Measurements from ENCODE around the gene EEPD1.

EEPD1 gene

DNA sequence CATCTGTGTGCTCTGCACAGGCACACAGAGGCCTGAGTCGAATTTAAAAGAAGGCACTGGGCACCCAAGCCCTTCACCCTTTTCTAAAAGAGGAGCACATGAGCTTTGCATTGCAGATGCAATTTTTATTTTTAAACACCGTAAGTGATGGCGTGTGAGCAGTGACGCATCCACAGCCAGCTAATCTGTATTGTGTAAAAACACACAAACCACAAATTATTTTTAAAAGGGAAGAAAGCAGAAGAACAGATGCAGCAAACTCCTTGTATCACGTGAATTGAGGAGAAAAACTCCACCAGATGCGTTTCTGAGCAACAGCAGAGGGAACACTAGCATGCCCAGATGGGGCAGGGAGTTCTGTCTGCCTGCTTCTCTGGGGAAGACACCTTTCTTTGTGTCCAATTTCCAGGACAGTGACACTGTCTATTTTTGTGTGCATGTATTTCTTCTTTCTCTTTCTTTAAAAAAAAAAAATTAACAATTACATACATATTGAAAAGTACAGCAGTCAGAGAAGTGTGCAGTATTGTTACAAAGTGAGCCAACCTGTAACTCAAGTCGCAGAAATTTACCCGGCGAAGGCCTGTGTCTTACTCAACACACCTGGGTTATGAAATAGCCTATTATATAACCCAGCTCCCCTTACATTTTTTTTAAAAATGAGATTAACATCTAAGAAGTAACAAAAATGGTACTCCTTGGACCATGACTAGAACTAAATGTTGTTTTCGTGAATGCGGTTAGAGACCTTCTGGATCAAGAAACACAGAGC lies 39.2 kb downstream of the EEPD1 start:
- DNase-seq, result no peak

- no peak for DNase-seq
Observed at GRCh38 chr7:36192877-36193276, 39.8 kb downstream of the EEPD1 start.

- no peak for DNase-seq
Observed at GRCh38 chr7:36198854-36199266, 45.8 kb downstream of the EEPD1 start.

DNA sequence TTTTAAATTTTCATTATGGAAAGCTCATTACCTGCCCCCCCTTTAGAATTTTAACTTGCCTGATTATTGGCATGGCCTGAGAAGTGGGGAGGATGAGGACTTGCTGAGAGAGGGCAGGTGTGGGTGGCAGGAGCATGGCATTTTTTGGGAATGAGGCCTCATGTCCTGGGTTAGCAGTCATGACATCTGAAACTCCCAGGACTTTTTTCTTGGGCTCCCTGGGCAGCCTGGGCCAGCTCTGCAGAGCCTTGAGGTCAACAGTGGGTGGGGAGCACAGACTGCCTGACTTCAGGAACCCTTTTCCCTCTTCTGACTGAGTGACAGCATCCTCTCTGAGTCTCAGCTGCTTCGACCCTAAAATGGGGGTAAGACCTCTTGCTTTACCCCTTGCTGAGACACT lies 46.3 kb downstream of the EEPD1 start:
- DNase-seq, result no peak

DNA sequence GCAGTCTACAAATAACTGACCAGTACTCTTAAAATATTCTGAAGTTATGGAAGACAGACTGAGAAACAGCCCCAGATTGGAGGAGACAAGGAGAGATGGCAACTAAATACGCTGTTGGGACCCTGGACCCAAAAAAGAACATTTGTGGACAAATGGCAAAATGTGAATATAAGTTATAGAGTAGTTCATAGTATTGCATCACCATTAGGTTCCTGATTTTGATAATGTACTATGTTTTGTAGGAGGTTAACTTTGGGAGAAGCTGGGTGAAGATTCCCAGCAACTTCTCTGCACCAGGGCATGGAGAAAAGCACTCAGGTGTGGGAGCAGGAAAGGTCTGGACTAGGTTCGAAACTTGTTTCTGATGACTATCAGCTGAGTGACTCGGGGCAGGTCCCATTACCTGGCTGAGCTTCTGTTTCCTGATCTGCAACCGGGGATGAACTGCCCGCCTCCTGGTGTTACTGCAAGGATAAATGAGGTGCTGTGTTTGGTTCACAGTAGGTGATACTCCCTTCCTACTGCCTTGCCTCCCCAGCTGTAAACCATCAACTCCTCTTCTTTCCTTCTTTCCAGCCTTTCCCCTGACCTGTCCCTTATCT lies 48.2 kb downstream of the EEPD1 start:
- no peak for DNase-seq

- no peak for DNase-seq
Observed at GRCh38 chr7:36202398-36202797, 49.3 kb downstream of the EEPD1 start.

- DNase-seq, result no peak
Observed at GRCh38 chr7:36203071-36203790, 50.2 kb downstream of the EEPD1 start.

DNA sequence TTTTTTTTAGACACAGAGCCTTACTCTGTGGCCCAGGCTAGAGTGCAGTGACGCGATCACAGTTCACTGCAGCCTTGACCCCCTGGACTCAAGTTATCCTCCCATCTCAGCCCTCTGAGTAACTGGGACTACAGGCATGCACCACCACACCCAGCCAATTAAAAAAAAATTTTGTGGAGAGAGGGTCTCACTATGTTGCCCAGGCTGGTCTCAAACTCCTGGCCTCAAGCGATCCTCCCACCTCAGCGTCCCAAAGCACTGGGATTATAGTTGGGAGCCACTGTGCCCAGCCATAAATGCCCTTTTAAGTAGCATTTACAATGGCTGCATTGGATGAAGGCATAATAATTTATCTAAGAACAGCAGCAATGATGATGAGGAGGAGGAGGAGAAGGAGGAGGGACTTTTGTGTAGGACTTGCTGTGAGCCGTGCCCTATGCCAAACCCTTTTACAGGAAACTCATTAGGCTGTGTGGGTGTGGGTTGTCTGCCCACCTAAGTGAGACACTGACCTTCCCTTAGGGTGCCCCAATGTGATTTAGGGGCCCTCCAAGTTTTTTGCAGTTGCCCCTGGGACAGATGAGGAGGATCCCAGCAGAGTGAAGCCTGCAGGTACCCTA lies 51.1 kb downstream of the EEPD1 start:
- DNase-seq, result no peak

DNA sequence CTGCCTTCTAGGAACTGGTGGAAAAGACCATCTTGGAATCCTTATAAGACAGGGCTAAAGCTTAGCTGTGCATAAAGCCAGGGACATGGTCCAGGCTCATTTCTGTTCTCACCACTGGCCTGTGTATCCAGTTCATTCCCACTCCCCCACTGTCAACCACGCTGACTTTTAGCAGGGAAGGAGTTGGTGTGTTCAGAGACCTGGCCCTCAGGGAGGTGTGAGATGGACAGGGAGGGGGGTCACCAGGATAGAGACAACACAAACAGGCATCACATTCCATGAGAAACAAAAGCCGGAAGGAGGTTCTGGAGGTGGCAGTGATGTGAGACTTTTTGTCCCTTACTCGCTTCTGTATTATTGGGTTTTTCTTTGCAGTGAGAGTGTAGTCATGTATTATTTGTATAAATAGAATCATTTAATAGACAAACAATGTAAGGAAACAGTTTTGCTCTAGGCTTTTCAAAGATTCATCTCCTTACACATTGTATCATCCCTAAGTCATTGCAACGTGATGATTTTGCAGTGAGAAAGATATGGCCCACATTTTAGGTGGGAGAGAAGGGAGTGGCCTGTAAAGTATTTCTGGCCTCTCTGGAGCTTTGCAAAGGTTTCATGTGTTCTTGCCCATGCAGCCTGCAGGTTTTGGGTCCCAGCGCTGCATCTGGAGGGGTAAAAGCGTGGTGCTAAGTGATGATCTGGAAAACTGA lies 52.0 kb downstream of the EEPD1 start:
- DNase-seq, result no peak

DNA sequence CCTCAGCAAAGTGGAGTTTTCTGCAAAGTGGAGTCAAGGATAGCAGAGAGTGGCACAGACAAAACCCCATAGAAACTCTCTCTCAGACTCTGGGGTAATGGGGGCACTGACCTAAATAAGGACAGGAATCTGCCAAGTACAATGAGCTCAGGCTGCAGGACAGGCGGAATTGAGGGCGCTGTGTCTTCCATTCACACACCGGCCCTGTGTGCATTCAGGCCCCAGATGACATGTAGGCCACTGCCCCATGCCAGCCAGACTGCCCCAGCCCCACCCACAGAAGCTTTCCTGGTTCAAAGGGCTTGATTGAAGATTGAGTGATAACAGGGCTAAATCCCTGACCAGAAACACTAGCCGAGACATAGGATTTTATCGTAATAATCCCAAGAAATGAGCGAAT lies 52.7 kb downstream of the EEPD1 start:
- no peak for DNase-seq

DNA sequence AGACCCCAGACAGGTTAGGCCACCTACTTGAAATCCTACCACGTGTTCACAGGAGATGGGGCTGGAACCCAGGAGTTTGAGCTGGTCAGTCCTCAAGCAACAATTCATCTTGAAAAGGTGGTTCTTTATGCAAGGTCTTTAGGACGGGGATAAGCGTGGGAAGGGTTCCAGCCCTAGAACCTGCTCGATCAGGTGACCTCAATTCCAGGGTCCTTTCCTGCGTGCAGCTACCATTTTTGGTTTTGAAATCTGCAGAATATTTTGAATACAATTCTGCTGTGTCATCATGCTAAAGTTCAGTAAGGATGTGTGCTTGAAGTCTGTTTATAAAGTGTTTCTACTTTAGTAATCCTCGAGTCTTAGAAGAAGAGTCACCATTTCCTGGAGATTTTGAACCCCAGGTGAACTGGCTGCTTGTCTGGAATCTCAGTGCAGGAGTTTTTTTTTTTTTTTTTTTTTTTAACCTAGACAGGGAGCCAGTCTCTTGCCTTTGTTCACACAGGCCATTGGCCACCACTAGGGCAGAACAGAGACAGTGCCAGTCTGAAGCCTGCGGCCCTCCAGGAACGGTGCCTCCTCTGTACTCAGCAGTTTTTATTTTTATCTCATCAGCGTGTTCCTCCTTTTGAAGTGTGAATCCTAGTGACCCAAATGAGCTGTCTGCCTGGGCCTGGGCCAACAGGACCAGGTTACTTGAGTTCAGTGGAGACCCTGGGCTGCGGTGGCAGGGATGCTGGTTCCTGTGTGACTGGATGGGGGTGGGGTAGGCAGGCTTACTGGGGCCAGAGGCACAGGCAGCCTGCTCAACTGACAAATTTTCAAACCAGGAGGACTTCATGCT lies 54.6 kb downstream of the EEPD1 start:
- DNase-seq, result no peak

GRCh38 chr7:36208426-36208825 lies 55.4 kb downstream of the EEPD1 start:
- no peak for DNase-seq

- no peak for DNase-seq
Observed at GRCh38 chr7:36208997-36209813, 56.2 kb downstream of the EEPD1 start.

- DNase-seq, result no peak
Observed at GRCh38 chr7:36209814-36210183, 56.7 kb downstream of the EEPD1 start.

- no peak for DNase-seq
Observed at GRCh38 chr7:36210291-36210922, 57.4 kb downstream of the EEPD1 start.

- no peak for DNase-seq
Observed at GRCh38 chr7:36214608-36215456, 61.8 kb downstream of the EEPD1 start.

DNA sequence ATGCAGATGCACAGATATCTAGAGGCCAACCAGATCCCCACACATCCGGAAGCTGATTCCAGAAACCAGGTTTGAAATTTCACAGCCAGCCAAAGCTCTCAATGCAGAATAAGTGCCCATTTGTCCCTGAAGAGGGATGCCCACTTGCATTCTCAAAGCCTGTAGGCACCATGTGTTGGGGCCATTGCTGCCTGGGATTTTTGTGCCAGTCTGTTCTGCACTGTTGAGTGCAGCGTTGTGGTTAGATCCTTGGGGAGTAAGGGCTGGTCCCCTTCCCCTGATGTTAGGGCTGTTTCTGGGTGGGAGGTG lies 62.4 kb downstream of the EEPD1 start:
- no peak for DNase-seq

- no peak for DNase-seq
Observed at GRCh38 chr7:36216063-36216684, 63.1 kb downstream of the EEPD1 start.

DNA sequence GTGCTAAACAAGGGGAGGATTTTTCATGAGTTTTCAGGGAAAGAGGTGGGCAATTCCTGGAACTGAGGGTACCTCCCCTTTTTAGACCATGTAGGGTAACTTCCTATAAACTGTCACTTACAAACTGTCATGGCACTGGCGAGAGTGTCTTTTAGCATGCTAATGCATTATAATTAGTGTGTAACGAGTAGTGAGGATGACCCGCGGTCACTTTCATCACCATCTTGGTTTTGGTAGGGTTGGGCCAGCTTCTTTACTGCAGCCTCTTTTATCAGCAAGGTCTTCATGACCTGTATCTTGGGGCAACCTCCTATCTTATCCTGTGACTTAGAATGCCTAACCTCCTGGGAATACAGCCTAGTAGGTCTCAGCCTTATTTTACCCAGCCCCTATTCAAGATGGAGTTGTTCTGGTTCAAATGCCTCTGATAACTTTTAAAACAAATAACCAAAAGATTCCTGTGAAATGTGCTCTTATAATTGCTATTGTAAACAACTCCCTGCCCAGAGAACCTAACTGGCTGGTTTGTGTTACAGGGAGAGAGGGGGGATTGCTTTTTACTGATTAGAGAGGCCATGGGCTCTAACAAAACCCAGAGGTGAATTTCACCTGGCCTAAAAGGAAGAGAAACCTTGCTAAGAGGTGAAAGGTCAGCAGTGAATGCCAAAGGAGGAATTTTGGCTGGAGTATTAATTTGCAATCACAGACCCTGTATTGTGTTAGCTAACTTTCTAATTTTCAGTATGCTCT lies 64.3 kb downstream of the EEPD1 start:
- no peak for DNase-seq

All from NCI-H1048 (cell line).